ENCODE data around the gene SLC5A1. TPM values are rescaled to one million over a fixed set of nuclear protein-coding genes. Genes with fewer than 3 reads are reported as not detected.

Gene SLC5A1
- 215 TPM for total RNA-seq
- long read RNA-seq, full-length matches to known transcripts, result 338 of 399 reads
- long read RNA-seq, partial matches to known transcripts, result 32 of 399 reads
- long read RNA-seq, other reads (novel, unspliced or antisense), result 29 of 399 reads

DNA sequence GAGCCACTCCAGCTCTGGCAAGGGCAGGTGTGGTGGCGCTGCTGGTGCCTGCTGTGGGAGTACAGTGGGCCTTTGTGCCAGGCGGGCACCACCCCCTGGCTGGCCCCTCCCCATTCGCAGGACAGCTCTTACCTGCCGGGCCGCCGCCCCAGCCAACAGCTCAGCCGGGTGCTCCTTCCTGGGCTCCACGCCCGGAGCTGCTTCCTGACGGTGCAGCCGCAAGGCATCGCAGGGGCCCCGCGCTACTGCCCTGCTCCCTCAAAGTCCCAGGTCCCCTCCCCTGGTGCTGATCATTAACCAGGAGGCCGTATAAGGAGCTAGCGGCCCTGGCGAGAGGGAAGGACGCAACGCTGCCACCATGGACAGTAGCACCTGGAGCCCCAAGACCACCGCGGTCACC, at the start of gene SLC5A1:
Gene SLC5A1, plus strand, starts transcription at position 338 of the 400 bp plus-strand sequence. Its CDS starts 21 bp downstream, at position 359.
- intact Hi-C loops (cut with DNase I), result no loop called here
- peak; percentile 32 for ATAC-seq (ENCODE audit: poor library complexity)
- no peak for DNase-seq

DNA sequence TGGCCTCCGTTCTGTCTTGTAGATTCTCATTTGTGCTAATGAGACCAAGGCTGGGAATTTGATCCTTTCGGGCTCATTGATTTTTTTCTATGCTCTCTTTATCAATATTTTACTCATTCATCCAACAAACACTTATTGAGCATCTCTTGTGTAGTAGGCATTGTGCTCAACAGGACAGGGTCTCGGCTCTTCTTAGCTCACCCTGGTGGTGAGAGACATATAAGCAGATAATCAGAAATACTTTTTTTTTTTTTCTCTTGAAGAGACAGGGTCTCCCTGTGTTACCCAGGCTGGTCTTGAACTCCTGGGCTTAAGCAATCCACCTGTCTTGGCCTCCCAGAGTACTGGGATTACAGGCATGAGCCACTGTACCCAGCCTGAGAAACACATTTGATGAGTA, 48.0 kb upstream of the SLC5A1 start:
- intact Hi-C loops (cut with DNase I), result no loop called here
- no peak for DNase-seq

DNA sequence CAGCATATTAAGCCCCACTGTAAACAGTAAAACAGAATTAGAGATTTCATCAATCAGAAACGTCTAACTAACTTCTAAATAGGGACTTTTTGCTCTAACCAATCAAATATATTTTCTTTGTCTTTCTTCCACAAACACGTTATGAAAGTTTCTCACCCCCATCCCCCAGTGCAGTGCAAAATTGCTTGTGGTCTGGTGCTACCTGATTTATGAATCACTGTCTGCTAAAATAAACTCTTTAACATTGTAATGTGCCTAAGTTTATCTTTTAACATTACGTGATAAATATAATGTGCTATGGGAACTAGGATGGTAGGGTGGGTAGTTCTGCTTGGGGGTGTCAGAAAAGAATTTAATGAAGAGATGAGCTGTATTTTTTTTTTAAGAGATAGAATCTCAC, 47.3 kb upstream of the SLC5A1 start:
- ATAC-seq (ENCODE audit: poor library complexity) (no peak), DNase-seq (no peak)
- intact Hi-C loops (cut with DNase I), result no loop called here

More for the DNA sequence above, 48.0 kb upstream of the SLC5A1 start:
- no peak for ATAC-seq (ENCODE audit: poor library complexity)

DNA sequence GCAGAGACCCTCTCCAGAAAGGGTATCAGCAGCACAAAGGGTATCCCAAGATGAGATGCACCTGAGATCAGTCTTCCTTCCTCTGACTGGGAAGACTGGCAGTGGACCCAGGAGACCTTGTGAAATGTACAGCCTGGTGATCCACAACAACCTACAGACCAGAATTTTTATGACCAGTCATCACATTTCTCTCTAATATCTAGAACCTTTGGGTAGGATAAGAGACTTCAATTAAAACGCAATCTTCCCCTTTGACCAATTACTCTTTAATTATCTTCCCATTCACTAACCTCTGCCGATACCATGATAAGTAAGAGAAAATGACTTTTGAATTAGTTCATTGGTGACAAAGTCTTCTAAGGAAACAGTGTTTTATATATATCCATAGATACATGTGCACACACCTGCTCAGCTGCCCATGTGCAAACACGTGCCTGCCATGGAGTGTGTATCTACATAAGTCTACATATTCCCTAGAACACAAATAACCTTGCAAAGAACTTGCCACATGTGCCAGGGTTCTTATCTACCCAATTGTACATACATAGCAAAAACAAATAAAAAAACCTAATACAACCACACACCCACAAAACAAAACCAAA, 44.2 kb upstream of the SLC5A1 start:
- intact Hi-C loops (cut with DNase I), result no loop called here
- no peak for DNase-seq
- no peak for ATAC-seq (ENCODE audit: poor library complexity)

DNA sequence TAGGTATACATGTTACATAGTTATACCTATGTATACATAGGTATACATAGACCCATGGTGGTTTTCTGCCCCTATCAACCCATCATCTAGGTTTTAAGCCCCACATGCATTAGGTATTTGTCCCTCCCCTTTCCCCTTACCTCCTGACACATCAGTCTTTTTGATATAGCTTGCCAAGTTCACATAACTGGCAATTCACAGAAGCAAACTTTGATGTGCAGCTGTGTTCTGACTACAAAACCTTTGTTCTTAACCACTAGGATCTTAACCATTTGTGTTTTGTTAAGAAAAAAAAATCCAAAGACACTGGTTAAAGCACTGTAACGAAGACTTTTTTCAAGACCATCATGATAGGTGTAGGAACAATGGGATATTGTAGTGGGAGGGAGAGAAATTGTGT, 42.9 kb upstream of the SLC5A1 start:
- intact Hi-C loops (cut with DNase I), result no loop called here
- ATAC-seq (ENCODE audit: poor library complexity), result no peak
- DNase-seq, result no peak

DNA sequence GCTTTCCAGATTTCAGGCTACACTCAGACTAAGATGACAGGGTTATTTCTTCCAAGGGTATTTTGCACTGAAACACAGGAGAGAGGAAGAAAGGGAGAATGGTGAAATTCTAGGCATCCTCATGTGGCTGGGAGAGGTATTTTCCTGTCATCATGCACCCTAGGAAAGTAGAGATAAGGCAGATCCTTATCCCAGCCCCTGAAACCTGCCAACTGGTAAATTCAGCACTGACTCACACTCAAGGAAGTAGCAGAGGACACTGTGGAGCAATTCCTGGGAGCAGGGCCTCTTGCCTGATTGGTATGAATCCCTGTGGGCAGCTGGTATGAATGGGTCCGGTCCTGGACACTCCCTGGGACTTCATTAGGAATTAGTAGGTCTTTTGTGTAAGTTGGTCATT, 37.6 kb upstream of the SLC5A1 start:
- intact Hi-C loops (cut with DNase I), result no loop called here
- ATAC-seq (ENCODE audit: poor library complexity), result no peak

DNA sequence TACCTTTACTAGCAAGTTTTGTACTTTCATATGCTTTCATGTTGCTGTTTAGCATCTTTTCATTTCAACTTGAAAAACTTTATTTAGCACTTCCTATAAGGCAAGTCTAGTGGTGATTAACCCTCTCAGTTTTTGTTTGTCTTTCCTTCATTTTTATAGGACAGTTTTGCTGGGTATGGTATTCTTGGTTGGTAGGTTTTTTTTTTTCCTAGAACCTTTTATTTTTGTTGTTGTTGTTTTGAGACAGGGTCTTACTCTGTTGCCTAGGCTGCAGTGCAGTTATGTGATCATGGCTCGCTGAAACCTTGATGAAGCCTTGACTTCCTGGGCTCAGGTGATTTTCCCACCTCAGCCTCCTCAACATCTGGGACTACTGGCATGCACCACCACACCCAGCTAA, 29.9 kb upstream of the SLC5A1 start:
- no peak for DNase-seq
- intact Hi-C loops (cut with DNase I), result no loop called here
- ATAC-seq (ENCODE audit: poor library complexity), result no peak

More for the DNA sequence above, 37.6 kb upstream of the SLC5A1 start:
- no peak for DNase-seq

DNA sequence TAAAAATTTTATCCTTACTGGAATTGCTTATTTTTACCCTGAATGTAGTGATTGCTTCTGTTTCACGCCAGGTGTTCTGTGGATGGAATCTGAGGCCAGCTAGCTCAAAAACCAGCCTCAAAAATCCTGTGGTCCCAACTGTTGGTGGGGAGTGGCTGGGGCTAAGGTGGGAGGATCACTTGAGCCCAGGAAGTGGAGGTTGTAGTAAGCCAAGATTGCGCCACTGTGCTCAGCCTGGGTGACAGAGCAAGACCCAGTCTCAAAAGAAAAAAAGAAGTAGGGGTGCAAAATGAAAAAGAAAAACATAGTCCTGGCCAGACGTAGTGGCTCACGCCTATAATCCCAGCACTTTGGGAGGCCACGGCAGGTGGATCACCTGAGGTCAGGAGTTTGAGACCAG, 27.0 kb upstream of the SLC5A1 start:
- DNase-seq (no peak), ATAC-seq (ENCODE audit: poor library complexity) (no peak)
- intact Hi-C loops (cut with DNase I), result no loop called here

DNA sequence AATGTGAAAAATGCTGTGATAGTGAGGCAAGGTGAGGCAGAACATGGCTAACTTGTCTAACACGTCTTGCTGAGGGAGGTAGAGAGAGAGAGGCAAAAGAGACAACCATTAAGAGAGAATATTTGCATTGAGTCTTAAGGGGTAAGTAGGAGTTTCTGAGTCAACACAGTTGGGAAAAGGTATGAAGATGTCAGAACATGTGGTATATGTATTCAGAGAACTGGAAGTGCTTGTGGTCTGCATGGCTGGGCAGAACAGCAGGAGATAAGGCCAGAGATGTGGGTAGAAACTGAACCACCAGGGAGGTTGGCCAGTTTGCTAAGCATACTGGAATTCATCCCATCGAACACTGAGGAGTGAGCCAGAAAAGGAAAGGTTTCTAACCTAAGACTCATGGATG, 25.0 kb upstream of the SLC5A1 start:
- no peak for ATAC-seq (ENCODE audit: poor library complexity)
- intact Hi-C loops (cut with DNase I), result no loop called here
- DNase-seq, result no peak

DNA sequence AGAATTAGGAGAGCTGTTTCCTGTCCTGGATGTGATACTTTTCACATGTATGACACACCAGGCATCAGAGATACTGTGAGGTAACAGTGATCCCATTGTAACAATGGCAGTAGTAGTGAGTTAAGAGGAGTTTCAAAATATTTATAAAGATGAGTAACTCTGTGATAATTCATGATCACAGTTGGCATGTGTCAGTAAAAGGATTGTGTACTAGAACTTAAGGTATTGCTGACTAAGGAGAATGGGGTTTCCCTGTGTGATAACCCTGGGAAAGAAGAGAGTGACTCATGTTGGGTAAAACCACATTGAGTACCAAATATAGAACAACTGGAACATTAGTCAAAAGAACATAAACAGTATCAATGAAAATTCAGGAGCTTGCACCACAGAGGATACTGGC, 22.9 kb upstream of the SLC5A1 start:
- no peak for DNase-seq
- intact Hi-C loops (cut with DNase I), result no loop called here
- no peak for ATAC-seq (ENCODE audit: poor library complexity)

DNA sequence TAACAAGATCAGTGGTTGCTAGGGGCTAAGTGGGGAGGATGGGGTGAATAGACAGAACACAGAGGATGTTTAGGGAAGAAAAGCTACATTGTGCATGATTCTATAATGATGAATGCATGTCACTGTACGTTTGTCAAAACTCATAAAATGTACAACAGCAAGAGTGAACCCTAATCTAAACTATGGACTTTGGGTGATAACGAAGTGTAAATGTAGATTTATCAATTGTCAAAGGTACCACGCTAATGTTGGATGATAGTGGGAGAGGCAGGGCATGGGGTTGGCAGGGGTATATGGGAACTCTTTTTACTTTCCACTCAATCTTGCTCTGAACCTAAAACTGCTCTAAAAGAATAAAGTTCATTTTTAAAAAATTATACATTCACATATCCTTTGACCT, 21.3 kb upstream of the SLC5A1 start:
- intact Hi-C loops (cut with DNase I), result no loop called here
- ATAC-seq (ENCODE audit: poor library complexity), result no peak
- no peak for DNase-seq

DNA sequence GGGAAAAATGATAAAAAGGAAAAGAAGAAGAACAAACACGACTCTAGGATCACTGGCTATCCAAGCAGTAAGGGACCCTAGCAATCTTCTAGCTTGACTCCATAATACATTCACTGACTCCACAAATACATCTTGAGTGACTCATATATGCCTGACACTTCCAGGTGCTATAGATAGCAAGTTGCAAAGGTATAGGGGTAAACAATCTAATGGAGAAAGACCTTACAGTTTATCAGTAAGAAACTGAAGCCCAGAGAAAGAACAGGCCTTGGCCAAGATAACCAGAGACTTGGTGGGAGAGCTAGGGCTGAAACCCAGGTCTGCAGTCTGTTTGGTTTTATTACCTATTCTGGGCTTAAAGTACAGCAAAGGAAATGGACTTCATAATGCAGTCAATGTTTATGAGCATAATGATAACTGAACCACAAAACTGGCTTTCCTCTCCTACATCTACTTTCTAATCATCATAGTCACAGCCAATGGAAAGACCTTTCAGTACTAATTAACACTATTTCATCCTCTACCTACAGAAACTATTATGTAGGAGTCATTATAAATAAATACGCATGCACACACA, 19.7 kb upstream of the SLC5A1 start:
- ATAC-seq (ENCODE audit: poor library complexity) (no peak), DNase-seq (no peak)
- intact Hi-C loops (cut with DNase I), result no loop called here

DNA sequence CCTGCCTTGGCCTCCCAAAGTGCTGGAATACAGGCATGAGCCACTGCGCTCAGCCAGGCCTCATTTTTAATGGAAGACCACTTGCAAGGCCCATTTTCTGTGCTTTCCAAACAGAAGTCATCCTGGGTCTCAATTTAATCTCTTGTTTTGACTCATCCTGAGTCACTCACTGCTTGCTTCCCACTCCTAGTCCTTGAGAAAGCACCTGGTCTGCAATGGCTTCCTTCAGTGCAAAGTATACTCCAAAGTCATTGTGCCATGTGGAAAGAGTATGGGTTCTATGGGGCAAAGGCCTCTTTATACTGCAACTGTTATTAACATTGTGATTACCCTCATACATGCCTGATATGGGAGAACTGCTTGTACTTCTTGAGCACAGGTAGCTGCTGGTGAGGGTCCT, 18.3 kb upstream of the SLC5A1 start:
- intact Hi-C loops (cut with DNase I), result no loop called here
- ATAC-seq (ENCODE audit: poor library complexity) (no peak), DNase-seq (no peak)

DNA sequence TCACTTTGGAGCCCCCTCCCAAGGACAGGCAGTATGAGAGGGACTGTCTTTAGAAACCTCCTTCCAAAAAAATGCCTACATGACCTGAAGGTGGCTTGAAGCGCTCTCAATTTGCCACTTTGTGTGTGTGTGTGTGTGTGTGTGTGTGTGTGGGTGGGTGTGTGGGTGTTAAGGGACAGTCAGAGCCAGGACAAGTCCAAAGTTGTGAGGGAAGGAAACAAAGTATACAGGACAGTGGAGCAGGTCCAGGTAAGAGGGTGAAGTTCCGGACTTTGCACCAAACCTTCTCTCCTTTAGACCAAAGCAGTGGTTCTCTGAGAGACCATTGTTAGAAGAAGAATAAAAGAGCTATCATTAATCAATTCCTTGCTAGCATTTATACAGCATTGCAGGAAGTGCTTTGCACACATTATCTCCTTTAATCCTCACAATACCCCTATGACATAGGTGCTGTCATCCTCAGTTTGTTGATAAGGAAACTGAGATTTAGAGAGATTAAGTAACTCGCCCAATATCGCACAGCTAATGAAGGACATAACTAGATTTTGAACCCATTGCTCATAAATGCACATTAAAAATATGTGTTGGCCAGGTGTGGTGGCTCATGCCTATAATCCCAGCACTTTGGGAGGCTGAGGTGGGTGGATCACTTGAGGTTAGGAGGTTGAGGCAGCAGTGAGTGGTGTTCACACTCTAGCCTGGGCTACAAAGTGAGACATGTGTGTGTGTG, 12.4 kb upstream of the SLC5A1 start:
- ATAC-seq (ENCODE audit: poor library complexity) (no peak), DNase-seq (no peak)
- intact Hi-C loops (cut with DNase I), result no loop called here

DNA sequence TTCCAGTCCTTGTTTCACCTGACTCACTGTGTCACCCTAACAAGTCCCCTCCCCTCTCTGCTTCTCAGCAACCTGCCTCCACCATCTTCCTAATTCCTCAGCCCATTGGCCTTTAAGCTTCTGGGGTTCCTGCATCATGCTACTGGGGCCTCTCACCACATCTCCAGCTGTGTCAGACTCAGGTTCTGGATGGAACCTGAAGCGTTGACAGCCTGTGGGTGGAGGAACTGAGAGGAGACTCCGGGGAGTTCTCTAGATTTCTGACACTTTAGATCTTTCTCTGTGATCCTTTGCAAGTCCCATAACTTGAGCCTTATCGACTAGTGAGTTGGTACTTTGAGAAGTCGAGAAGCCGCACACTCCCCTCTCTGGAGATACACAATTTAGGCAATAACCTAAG, 11.6 kb upstream of the SLC5A1 start:
- no peak for ATAC-seq (ENCODE audit: poor library complexity)
- intact Hi-C loops (cut with DNase I), result no loop called here
- no peak for DNase-seq

DNA sequence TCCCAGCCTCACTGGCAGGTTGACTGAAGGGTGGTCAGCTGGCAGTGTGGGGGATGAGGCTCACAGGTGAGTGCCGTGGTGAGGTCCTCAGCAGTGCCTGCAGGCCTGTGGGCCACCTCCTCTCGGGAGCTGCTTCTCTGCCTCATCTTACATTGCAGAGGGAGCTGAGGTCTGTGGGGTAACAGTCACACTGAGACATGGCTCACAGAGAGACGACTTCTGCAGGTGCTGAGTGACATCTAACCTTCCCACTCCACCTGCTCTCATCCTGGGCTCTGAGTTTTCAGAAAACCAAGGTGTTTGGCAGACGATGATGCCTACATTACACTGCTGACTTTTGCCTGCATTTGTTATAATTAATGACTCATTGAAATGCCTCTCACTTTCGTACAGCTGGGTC, 8.8 kb upstream of the SLC5A1 start:
- intact Hi-C loops (cut with DNase I), result no loop called here

DNA sequence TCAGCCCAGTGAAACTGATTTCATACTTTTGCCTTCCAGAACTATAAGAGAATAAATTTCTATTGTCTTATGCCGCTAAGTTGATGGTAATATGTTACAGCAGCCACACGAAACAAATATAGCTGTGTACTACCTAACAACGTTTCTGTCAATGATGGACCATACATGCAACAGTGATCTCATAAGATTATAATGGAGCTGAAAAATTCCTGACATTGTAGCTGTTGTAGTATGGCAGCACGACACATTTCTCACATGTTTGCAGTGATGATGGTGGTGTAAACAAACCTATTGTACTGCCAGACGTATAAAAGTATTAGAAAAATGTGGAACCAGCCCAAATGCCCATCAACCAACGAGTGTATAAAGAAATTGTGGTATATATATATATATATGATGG, 5.8 kb upstream of the SLC5A1 start:
- ATAC-seq (ENCODE audit: poor library complexity) (no peak), DNase-seq (no peak)
- intact Hi-C loops (cut with DNase I), result no loop called here

More for the DNA sequence above, 8.8 kb upstream of the SLC5A1 start:
- ATAC-seq (ENCODE audit: poor library complexity), result no peak
- no peak for DNase-seq

DNA sequence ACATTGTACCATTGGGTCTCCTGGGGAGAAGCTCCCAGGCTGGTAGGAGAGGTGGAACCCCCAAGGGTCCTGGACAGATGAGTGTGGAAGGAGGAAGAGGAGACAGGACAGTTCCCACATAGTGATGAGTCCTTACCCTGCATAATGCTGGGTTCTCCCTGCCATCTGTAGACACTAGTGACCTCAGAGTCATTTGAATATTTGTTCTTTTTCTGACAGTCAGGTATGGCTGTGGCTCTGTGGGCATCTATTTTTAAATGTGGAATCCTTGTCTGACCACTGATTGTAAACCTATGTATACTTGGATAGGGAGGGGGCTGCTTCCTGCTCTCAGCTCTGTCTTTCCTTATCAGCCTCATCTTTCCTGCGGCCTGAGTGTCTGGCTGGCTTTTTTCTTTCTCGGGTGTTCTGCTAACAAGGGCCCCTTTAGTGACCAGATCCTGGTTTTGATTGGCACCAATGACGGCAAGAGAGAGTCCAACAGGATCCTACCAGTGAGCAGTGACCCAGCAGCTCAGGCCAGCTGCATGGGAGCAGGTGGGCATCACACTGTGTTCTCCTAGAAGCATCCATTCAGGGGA, 2.6 kb upstream of the SLC5A1 start:
- intact Hi-C loops (cut with DNase I), result no loop called here
- ATAC-seq (ENCODE audit: poor library complexity), result no peak
- no peak for DNase-seq

DNA sequence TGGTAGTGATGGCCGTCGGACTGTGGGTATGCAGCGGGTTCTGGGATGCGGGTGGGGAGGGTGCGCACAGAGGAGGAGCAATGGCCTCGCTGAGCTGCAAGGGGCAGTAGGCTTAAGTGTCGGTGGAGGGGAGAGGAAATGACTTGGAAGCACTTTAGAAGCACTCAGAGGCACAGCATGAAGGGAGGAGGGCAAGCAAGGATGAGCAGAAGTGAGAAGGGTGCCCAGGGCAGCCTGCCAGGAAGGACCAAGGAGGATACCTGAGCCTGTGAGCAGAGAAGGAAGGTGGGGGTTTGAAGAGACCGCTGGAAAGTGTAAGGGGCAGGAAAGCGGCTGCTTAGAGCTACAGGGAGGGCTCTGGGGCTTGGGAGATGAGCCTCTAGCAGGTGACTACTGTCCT, 330 bp downstream of the SLC5A1 start:
- intact Hi-C loops (cut with DNase I), result no loop called here
- DNase-seq (no peak), ATAC-seq (ENCODE audit: poor library complexity) (no peak)

DNA sequence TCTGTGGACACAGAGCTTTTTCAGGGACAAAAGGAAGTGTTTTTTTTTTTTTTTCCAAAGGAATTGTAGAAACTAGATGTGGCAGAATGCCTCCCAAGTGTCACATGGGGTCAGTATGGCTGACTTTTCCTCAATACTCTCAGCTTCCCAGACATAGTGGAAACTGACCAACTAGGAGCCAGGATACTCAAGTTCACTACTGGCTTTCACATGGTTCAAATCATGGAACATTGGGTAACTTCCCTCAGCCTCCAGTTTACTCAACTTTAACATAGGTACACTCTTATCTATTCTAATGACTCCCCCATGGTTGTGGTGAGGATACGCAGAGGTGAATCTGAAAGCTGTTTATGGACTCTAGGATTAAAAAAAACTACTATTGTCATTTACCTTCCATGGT, 1.4 kb downstream of the SLC5A1 start:
- no peak for ATAC-seq (ENCODE audit: poor library complexity)
- no peak for DNase-seq
- intact Hi-C loops (cut with DNase I), result no loop called here

All from Right ventricle myocardium superior (tissue), 1 donor.